EL (cell line): ENCODE measurements around the gene SBNO2.

ENCODE experiments used
- DNase-seq: peaks from one replicate; pipeline ENCODE4 v3.0.0-alpha.2; 2016

Gene SBNO2

GRCh38 chr19:1168572-1169410 is 5.3 kb downstream of the SBNO2 start:
- DNase-seq, result peak; percentile 92

GRCh38 chr19:1167687-1168571 is 6.1 kb downstream of the SBNO2 start:
- DNase-seq, result no peak

DNA sequence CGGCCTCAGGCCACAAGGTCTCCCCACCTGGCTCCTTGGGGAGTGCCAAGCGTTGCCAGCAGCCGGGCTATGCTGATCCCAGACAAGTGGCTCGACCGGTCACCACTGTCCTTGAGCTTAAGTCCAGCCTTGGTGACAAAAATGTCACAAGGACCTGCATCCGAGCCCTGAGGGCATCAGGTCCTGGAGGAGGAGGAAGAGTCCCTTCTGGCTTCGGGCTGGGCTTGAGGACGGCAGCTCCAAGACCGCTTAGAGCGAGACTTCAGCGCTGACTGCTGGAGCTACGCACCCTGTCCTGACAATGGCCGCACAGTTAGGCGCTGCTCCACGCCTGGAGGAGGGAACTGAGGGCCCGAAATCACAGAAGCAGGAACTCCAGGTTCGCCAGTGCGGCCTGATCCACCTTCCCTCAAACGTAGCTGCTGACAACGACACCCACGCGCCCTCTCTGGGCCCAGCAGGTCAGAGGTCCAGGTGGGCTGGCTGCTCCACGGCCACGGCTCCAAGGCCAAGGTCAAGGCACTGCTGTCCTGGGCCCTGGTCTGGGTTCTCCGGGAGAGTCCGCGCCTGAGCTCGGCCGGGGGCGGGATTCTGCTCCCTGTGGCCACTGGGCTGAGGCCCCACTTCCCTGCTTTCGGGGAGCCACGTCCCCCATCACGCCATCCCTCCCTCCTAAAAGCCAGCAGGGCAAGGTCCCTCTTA is 7.0 kb downstream of the SBNO2 start:
- DNase-seq, result no peak

GRCh38 chr19:1164684-1165531 is 9.2 kb downstream of the SBNO2 start:
- no peak for DNase-seq

GRCh38 chr19:1163934-1164683 is 10.0 kb downstream of the SBNO2 start:
- DNase-seq, result no peak

GRCh38 chr19:1163283-1163933 is 10.7 kb downstream of the SBNO2 start:
- DNase-seq, result no peak

GRCh38 chr19:1162404-1163282 is 11.4 kb downstream of the SBNO2 start:
- DNase-seq, result no peak

DNA sequence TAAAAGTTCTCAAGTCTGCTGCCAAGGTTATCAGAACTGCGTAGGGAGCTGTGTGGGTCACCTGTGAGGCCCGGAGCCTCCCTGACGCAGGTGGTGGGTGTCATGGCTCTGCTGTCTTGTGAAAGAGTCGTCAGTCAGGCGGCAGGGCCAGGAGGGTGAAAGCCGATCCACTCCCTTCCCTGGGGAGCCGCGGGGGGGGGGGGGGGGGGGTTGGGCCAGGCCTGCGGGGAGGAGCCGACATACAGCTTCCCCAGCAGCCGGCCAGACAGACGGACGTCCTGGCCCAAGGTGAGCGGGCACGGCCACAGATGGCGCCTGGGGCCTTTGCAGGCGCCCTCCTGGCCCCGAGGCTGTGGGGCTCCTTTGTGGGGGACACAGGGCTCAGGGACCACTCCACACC is 12.4 kb downstream of the SBNO2 start:
- no peak for DNase-seq

- DNase-seq, result no peak
These were observed 14.0 kb downstream of the SBNO2 start for GRCh38 chr19:1159864-1160595.

GRCh38 chr19:1158885-1159448 is 15.1 kb downstream of the SBNO2 start:
- DNase-seq, result no peak

DNA sequence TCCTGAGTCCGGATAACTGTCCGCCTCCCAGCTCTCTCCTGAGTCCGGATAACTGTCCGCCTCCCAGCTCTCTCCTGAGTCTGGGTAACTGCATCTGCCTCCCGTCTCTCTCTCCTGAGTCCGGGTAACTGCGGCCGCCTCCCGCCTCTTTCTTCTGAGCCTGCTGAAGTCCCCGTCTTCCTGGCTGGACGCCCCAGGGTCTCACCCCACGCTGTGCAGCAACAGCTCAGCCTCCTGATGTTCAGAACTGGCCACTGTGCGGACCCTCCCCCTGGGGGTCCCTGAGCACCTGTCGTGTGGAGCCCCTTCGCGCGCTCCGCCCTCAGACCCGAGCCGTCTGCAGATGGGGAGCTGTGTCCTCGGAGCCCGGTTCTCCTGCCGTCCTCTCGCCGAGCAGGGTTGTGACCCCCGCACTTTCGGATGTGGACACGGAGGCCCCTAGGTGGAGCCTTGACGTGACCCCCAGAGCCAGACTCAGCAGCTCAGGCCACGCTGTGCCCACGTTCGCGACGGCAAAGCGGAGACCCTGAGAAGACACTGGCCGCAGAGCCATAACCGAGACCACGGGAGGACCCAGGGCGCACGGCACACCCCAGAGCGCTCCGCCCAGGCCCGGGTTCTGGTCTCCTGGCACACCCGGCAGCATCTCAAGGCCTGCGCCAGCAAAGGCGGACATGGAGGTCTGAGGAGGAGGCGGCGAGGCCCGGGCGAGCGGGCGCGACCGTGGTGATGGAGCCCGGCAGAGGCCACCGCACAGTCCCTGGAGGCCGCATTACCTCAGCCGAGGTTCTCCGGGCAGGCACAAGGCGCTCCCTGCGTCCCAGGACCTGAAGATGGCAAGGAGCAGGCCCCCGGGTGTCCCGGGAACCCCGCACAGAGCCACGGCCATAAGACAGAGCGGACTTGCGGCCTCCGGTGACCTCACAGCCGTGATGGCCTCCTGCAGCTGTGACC is 15.9 kb downstream of the SBNO2 start:
- no peak for DNase-seq

GRCh38 chr19:1156830-1157615 is 17.0 kb downstream of the SBNO2 start:
- no peak for DNase-seq

DNA sequence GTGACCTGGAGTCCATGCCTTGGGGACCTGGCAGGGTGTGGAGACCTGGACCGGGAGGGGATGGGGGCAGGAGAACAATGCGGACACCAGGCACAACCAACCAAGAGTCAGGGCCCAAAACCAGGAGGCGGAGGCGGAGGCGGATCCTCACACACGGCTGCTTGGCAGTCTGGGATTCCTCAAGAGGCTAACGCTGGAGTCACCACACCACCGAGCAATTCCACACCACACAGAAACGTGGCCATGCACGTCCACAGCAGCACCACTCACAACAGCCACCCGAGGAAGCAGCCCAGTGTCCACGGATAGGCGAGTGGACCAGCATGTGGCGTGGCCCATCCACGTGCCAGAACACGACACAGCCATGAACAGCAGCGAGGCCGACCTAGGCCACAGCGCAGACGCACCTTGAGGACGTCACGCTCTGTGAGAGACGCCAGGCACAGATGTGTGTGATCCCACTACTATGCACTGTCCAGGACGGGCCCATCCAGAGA is 17.7 kb downstream of the SBNO2 start:
- no peak for DNase-seq

DNA sequence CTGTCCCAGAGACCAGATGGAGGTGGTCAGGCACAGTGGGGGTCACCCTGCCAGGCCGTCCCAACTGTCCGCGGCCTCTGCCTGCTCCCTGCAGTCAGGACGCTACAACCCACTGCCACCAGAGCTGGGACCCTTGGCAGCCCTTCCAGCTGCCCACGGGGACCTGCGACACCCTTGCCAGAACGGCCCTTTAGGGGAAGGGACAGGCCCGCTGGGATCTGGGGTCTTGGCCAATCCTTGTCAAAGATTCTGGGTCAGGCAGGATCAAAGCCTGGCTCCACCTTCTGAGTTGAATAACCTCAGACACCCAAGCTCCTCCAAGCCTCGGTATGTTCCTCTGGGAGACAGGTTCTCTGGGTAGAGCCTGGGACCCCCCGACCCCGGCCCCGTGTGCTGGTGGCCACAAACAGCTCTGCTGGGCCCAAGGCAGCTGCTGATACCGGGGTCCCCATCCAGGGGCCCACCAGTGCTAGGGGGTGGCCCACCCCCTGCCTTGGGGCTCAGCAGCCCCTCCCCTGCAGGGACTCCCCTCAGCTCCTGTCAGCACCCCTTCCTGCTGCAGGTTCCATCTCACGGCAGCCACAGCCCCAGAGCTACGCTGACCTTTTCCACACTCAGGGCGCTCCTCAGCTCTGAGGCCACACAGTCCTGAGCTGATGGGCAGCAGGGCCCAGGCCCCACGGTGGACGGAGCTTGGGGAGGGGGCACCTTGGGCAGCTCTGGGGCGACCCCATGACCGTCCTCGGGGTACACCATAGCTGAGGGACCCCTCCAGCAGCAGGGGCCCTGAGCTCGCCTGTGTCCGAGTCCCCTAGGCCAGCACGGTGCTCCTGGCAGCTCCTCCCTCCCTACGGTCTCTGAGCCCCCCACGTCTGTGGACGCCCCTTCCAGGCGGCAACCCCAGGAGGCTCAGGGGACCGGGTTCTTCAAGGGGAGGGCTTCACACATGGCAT is 18.4 kb downstream of the SBNO2 start:
- peak; percentile 15 for DNase-seq

DNA sequence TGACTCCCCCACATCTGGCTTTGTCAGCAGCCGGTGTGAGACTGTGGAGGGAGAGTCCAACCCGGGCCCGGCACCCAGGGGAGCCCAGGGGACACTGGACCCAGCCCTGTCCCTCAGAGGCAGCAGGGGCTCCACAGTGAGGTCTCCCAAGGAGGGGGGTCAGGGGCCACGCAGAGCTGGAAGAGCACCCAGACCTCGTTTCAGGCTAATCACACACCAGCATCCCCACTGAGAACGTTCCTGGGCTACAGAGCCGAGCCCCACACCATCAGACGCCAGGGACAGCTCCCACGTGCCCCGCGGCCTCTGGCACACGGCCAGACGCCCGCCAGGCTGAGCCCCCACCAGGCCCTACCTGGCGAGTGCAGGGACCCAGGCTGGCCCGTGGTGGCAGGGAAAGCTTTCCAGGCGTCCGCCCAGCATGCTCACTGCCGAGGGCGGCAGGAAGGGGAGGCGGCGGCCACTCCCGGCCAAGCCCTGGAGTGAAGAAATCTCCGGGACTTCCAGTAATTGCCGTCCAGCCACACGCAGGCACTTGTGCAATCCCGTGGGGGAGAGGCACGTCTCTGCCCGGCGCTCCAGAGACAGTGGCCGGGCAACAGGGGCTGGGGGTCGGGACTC is 19.2 kb downstream of the SBNO2 start:
- DNase-seq, result peak; percentile 82
